ENCODE data around the gene C13orf42. TPM values are rescaled to one million over a fixed set of nuclear protein-coding genes. Genes with fewer than 3 reads are reported as not detected.

C13orf42 gene
- total RNA-seq, 2 donors from 2014 or later = not detected

DNA sequence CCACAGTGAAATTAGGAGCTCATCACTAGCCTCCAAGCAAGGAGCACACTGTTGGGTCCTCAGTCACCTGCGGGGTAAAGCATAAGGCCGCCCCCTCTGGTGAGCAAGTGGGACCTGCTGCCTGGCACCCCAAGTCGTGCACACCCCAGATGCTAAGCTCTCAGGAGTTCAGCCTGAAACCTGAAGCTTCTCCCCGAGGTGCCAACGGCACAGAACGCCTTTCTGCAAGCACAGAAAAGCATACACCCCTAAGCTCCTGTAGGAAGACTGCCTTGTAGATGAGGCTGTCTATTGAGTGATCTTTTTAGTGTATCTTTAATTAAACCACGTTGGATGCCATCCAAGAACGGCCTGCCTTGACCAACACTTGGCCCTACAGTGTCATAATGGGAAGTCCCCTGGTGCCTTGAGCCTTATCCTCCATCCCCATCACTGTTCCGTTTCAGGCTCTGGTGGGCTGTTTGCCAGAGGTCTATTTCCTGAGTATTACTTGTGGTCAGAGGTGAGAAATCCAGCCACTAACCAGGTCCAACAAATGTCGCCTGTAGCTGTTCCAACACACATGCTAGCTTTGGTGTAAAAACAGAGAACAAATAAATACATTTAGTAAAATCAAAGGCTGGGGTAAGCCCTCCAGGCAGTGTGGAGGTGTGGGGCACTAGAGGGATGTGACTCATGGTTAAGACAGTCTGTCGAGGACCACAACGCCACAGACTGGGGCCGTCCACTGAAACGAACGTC lies 44.8 kb downstream of the C13orf42 start:
- Histone ChIP-seq H3K27me3 (no peaks in the 10 kb centered on the region), H3K4me3 (no peak overlapping the region), H3K4me1 (no peaks in the 10 kb centered on the region), H3K9me3 (no peaks in the 10 kb centered on the region), H3K36me3 (replicated peaks in 1 of 2; ENCODE audit: insufficient read depth in 1 of 2, low read depth in 2 of 2) (no peaks in the 10 kb centered on the region), H3K27ac (no peak overlapping the region)
- ATAC-seq (peak; percentile 33), DNase-seq (peak in 1 of 4 donors; percentile 6)
- WGBS, 2 donors = 46 to 51% methylated on average over 10 to 13 of the region's 15 CpGs
- intact Hi-C loops (cut with DNase I) = no loop called here
- TF ChIP-seq, protein P1, sequence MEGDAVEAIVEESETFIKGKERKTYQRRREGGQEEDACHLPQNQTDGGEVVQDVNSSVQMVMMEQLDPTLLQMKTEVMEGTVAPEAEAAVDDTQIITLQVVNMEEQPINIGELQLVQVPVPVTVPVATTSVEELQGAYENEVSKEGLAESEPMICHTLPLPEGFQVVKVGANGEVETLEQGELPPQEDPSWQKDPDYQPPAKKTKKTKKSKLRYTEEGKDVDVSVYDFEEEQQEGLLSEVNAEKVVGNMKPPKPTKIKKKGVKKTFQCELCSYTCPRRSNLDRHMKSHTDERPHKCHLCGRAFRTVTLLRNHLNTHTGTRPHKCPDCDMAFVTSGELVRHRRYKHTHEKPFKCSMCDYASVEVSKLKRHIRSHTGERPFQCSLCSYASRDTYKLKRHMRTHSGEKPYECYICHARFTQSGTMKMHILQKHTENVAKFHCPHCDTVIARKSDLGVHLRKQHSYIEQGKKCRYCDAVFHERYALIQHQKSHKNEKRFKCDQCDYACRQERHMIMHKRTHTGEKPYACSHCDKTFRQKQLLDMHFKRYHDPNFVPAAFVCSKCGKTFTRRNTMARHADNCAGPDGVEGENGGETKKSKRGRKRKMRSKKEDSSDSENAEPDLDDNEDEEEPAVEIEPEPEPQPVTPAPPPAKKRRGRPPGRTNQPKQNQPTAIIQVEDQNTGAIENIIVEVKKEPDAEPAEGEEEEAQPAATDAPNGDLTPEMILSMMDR (IDR thresholded peaks at IDR 0.05) = no peak
- no peak for TF ChIP-seq POLR2A (IDR thresholded peaks at IDR 0.05)

DNA sequence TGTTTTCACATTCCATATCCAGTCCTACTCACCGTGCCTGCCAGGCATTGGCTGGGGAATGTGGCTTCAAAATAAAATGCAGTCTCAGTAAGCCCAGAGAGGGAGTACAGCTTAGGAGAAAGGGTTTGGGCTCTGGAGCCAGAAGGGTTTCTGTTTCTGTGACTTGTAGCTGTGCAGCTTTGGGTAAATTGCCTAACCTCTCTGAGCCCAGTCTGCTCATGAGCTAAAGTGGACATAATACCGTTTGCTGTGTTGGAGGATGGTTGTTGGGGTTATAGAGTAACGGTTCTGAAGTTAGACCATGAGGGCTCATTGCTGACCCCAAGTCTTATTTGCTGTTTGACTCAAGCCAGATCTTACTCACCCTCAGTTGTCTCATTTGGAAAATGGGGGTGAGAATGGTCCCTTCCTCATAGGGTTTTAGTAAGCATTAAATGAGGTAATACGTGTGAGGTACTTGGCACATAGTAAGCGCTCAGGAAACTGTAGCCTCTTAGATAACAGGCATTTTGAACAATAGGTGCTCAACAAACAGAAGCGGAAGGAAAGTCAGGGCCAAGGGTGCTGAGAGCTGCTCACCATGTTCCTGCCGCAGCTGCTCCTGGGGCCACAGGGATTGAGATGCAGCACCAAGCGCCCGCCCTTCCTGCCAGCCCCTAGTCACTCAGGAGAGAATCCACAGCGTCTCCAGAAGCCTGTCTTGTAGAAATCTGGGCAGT lies 45.5 kb downstream of the C13orf42 start:
- no peak for ATAC-seq
- intact Hi-C loops (cut with DNase I) = no loop called here
- TF ChIP-seq POLR2A (IDR thresholded peaks at IDR 0.05) = no peak
- TF ChIP-seq, protein P1 (IDR thresholded peaks at IDR 0.05) = no peak
- H3K9me3 ChIP-seq = no peaks in the 10 kb centered on the region
- H3K4me3 ChIP-seq = no peak overlapping the region
- H3K27me3 ChIP-seq = no peaks in the 10 kb centered on the region
- DNase-seq = no peak
- H3K36me3 ChIP-seq (replicated peaks in 1 of 2; ENCODE audit: insufficient read depth in 1 of 2, low read depth in 2 of 2) = no peaks in the 10 kb centered on the region
- H3K27ac ChIP-seq = no peak overlapping the region
- WGBS, 2 donors = 53 to 62% methylated on average over 7 to 10 of the region's 10 CpGs
- H3K4me1 ChIP-seq = no peaks in the 10 kb centered on the region

- WGBS, 2 donors = 50 to 55% methylated on average over 4 of the region's 4 CpGs
- H3K9me3 ChIP-seq = no peaks in the 10 kb centered on the region
- no peak overlapping the region for H3K27ac ChIP-seq
- no peaks in the 10 kb centered on the region for H3K4me1 ChIP-seq
- TF ChIP-seq POLR2A (IDR thresholded peaks at IDR 0.05) = no peak
- TF ChIP-seq, protein P1 (IDR thresholded peaks at IDR 0.05) = no peak
- H3K36me3 ChIP-seq (replicated peaks in 1 of 2; ENCODE audit: insufficient read depth in 1 of 2, low read depth in 2 of 2) = no peaks in the 10 kb centered on the region
- intact Hi-C loops (cut with DNase I) = no loop called here
- DNase-seq (no peak), ATAC-seq (no peak)
- H3K27me3 ChIP-seq = no peaks in the 10 kb centered on the region
- H3K4me3 ChIP-seq = no peak overlapping the region
These were observed 46.3 kb downstream of the C13orf42 start for GRCh38 chr13:51064753-51065152.

DNA sequence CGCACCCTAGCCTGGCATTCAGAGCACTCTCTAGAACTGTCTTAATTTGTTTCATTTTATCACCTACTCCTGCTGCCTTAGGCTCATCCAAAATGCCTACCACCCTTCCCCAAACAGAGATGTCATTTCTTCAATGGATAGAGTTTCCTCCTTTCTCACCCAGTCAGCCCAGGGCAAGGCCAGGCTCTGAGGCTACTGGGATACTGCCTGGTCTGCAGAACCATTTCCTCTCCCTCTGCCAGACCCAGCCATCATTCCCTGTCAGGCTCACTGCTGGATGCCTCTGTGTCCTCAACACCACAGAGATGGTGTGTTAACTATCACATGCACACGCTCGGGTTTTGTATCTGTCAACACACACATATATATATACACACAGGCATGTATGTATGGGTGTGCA lies 47.2 kb downstream of the C13orf42 start:
- no peaks in the 10 kb centered on the region for H3K27me3 ChIP-seq
- no peak overlapping the region for H3K4me3 ChIP-seq
- no peak for DNase-seq
- H3K27ac ChIP-seq = no peak overlapping the region
- TF ChIP-seq, protein P1 (IDR thresholded peaks at IDR 0.05) = no peak
- no peak for TF ChIP-seq POLR2A (IDR thresholded peaks at IDR 0.05)
- WGBS, 2 donors = 80 to 84% methylated on average over 3 of the region's 3 CpGs
- no peaks in the 10 kb centered on the region for H3K4me1 ChIP-seq
- no peaks in the 10 kb centered on the region for H3K36me3 ChIP-seq (replicated peaks in 1 of 2; ENCODE audit: insufficient read depth in 1 of 2, low read depth in 2 of 2)
- no peak for ATAC-seq
- no peaks in the 10 kb centered on the region for H3K9me3 ChIP-seq
- intact Hi-C loops (cut with DNase I) = no loop called here
